Measurements from ENCODE around the gene SPDYE17.
"Not testable (repeated sequence)": the region's sequence is repeated elsewhere in the genome, so short reads cannot be mapped to it uniquely, and the experiment has no call there.

DNA sequence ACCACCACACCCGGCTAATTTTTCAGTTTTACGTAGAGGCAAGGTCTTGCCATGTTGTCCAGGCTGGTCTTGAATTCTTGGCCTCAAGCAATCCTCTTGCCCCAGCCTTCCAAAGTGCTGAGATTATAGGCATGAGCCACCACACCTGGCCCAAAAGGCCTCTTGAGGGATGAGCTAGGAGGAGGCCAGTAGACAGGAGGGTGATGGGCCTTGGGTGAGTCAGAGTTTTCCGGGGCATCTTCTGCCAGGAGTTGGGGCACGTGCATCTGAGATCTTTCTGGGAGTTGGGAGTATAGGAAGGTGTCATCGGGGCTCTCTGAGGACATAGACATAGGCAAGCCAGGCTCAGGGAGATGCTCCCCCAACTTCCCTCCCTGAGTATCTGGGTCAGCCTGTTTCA is 48.8 kb downstream of the SPDYE17 start:
- TF ChIP-seq, protein P1, sequence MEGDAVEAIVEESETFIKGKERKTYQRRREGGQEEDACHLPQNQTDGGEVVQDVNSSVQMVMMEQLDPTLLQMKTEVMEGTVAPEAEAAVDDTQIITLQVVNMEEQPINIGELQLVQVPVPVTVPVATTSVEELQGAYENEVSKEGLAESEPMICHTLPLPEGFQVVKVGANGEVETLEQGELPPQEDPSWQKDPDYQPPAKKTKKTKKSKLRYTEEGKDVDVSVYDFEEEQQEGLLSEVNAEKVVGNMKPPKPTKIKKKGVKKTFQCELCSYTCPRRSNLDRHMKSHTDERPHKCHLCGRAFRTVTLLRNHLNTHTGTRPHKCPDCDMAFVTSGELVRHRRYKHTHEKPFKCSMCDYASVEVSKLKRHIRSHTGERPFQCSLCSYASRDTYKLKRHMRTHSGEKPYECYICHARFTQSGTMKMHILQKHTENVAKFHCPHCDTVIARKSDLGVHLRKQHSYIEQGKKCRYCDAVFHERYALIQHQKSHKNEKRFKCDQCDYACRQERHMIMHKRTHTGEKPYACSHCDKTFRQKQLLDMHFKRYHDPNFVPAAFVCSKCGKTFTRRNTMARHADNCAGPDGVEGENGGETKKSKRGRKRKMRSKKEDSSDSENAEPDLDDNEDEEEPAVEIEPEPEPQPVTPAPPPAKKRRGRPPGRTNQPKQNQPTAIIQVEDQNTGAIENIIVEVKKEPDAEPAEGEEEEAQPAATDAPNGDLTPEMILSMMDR (IDR thresholded peaks at IDR 0.05): not testable (repeated sequence)
- not testable (repeated sequence) for TF ChIP-seq POLR2A (IDR thresholded peaks at IDR 0.05)

Data from right lobe of liver (tissue), 4 donors.